ENCODE data around the gene MGST3. TPM values are rescaled to one million over a fixed set of nuclear protein-coding genes. Genes with fewer than 3 reads are reported as not detected.
A peak's percentile ranks its signal among the peaks of the same experiment; 100 is the strongest.

Gene MGST3
- total and polyA plus RNA-seq, 2 of the 4 experiments (the other 2 are of a cell fraction), result 159 to 213 TPM

DNA sequence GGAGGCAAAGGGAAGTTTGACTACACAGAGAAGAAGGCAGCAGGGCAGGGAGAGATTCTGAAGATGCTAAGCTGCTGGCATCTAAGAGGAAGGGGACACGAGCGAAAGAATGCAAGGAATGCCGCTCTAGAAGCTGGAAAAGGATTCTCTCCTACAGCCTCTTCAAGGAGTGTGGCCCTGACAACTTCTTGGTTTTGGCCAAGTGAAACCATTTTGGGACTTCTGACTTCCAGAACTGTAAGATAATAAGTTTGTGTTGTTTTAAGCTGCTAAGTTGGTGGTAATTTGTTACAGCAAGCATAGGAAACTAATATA, 28.5 kb downstream of the MGST3 start:
- H2BK120ac ChIP-seq (ENCODE audit: low read depth, low read length), result no peak overlapping the region
- no peak overlapping the region for H2AFZ ChIP-seq (replicated peaks; ENCODE audit: low read length, poor library complexity)
- H4K20me1 ChIP-seq (ENCODE audit: insufficient read depth, low read length), result no peaks in the 10 kb centered on the region
- in situ Hi-C loops (cut with MboI; ENCODE audit: low sequenced_read_pairs), result no loop called here
- no peak overlapping the region for H3K23ac ChIP-seq (ENCODE audit: low read depth, low read length)
- peaks cover 0 to 4% of the 10 kb centered on the region in 2 experiments; a peak in 1 of 4 replicates for H3K79me1 ChIP-seq (ENCODE audit: low read depth in 1 of 2, low read length in 2 of 2)
- intact Hi-C loops (cut with micrococcal nuclease), result no loop called here
- H3K4me1 ChIP-seq (ENCODE audit: control insufficient read depth, insufficient read depth, low read length), result no peaks in the 10 kb centered on the region
- H3K14ac ChIP-seq (replicated peaks; ENCODE audit: low read depth, low read length), result no peak overlapping the region
- H2AK5ac ChIP-seq (ENCODE audit: low read depth, low read length), result no peak overlapping the region
- no peak overlapping the region for H3K18ac ChIP-seq (ENCODE audit: low read depth, low read length)
- H3K27me3 ChIP-seq (ENCODE audit: control insufficient read depth, insufficient read depth, low read length), result no peaks in the 10 kb centered on the region
- no peak overlapping the region for H4K91ac ChIP-seq (ENCODE audit: insufficient read depth, low read depth, low read length)
- H3K9me3 ChIP-seq (ENCODE audit: control insufficient read depth, insufficient read depth, low read length), result no peaks in the 10 kb centered on the region
- no CpG with 5 or more reads among the region's 3 CpGs for WGBS, 2 experiments (ENCODE audit: extremely low coverage in 2 of 2, insufficient read length in 1 of 2)
- H3K9ac ChIP-seq (ENCODE audit: low read depth, low read length), result no peak overlapping the region
- ChIA-PET POLR2A (ENCODE audit: unreplicated experiment) (no interaction called here), CTCF (no interaction called here)
- ATAC-seq (ENCODE audit: low read depth) (peak; percentile 38), DNase-seq (no peak)
- H3K27ac ChIP-seq (ENCODE audit: insufficient read depth, low read length), result no peak overlapping the region
- H3K4me2 ChIP-seq (ENCODE audit: low read depth, low read length), result no peak overlapping the region
- peaks cover 2% of the 10 kb centered on the region for H3K9me1 ChIP-seq (ENCODE audit: insufficient read depth, low read length)
- H4K5ac ChIP-seq (ENCODE audit: low read depth, low read length), result no peak overlapping the region
- TF ChIP-seq MXI1 (IDR thresholded peaks at IDR 0.05; ENCODE audit: borderline replicate concordance, low read depth, low read length) (no peak), RCOR1 (IDR thresholded peaks at IDR 0.05; ENCODE audit: insufficient replicate concordance, low read length) (no peak), CEBPB (IDR thresholded peaks at IDR 0.05; ENCODE audit: low read depth, low read length) (no peak), NFE2L2 (IDR thresholded peaks at IDR 0.05; ENCODE audit: low read depth, low read length) (no peak), SMC3 (IDR thresholded peaks at IDR 0.05; ENCODE audit: low read depth, low read length) (no peak), BHLHE40 (IDR thresholded peaks at IDR 0.05; ENCODE audit: low read depth, low read length) (no peak), ELK1 (IDR thresholded peaks at IDR 0.05; ENCODE audit: borderline replicate concordance, low read depth, low read length) (no peak), RFX5 (IDR thresholded peaks at IDR 0.05; ENCODE audit: low read depth, low read length) (no peak), CHD1 (IDR thresholded peaks at IDR 0.05; ENCODE audit: low read depth, low read length) (no peak), POLR2A (IDR thresholded peaks at IDR 0.05; ENCODE audit: low read depth, low read length) (no peak), MAFK (IDR thresholded peaks at IDR 0.05; ENCODE audit: low read depth, low read length) (no peak)
- H4K8ac ChIP-seq (ENCODE audit: low read depth in 2 of 2, low read length in 2 of 2), result no peak overlapping the region
- H3K56ac ChIP-seq (ENCODE audit: extremely low read depth, insufficient read depth, low read length), result no peak overlapping the region
- no peak overlapping the region for H3K4ac ChIP-seq (ENCODE audit: low read depth, low read length)
- H3K36me3 ChIP-seq (ENCODE audit: control insufficient read depth, insufficient read depth, low read length), result peaks cover 38% of the 10 kb centered on the region
- no peak overlapping the region for H2BK20ac ChIP-seq (ENCODE audit: low read depth, low read length)
- no peak overlapping the region for H3K4me3 ChIP-seq (ENCODE audit: insufficient read depth, low read depth, low read length)
- no TSS peak for BruUV-seq (replicated peaks)
- H2BK15ac ChIP-seq (ENCODE audit: low read depth, low read length), result no peak overlapping the region
- no peak overlapping the region for H2BK5ac ChIP-seq (ENCODE audit: low read depth, low read length, poor library complexity, severe bottlenecking)
- dilution Hi-C loops (cut with HindIII; ENCODE audit: low sequenced_read_pairs, unreplicated experiment), result no loop called here
- no peak overlapping the region for H2AK9ac ChIP-seq (replicated peaks; ENCODE audit: low read depth, low read length, poor library complexity)
